ENCODE measurements around the gene MYL5. TPM values are rescaled to one million over a fixed set of nuclear protein-coding genes. Genes with fewer than 3 reads are reported as not detected.
A peak's percentile ranks its signal among the peaks of the same experiment; 100 is the strongest.
"Not testable (repeated sequence)": the region's sequence is repeated elsewhere in the genome, so short reads cannot be mapped to it uniquely, and the experiment has no call there.

MYL5 gene
- polyA plus RNA-seq, 2 of the 4 experiments (the other 2 are of a cell fraction) = 8.0 to 8.3 TPM

DNA sequence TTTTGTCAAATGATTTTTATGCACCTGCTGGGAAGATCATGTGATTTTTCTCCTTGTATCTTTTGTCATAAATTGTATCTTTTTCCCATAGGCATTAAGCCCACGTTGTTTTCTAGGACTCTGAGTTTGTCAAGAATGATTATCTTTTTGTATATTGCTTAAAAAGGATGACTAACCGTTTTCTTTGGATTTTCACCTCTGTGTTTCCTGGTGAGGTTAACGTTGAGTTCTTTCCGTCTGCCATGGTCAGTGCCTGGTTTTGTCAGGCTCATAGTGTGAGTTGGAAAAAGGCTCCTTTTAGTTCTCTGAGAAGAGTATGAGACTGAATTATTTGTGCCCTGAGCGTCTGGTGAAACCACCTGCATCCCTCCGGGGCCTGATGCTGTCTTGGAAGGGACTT, 53.2 kb downstream of the MYL5 start:
- DNase-seq (ENCODE audit: low read depth in 1 of 2, low spot score in 1 of 2) (peak in 1 of 2 experiments; percentile 27), ATAC-seq (peak in 1 of 2 experiments; percentile 22; a peak in 2 of 6 replicates), FAIRE-seq (no peak)
- ChIA-PET CTCF (no interaction called here), POLR2A (no interaction called here)
- Histone ChIP-seq H3K4me3 (no peak overlapping the region), H3K9me3 (no peaks in the 10 kb centered on the region), H3K4me1 (peaks cover 10% of the 10 kb centered on the region; the same call in 2 of the 3 replicates), H3K4me2 (0 out of 3 replicates have a peak overlapping the region, but pooled peaks have one; percentile 3), H3K27ac (peak overlapping the region; percentile 30 to 47; a peak in 3 of 6 replicates)
- TF ChIP-seq CHD4 (IDR thresholded peaks at IDR 0.05; ENCODE audit: borderline replicate concordance) (no peak), KDM1A (IDR thresholded peaks at IDR 0.05; ENCODE audit: low read depth) (no peak), RARB (CRISPR knock-in tag; IDR thresholded peaks at IDR 0.05) (no peak), RFX5 (IDR thresholded peaks at IDR 0.05) (no peak), KDM5A (IDR thresholded peaks at IDR 0.05) (no peak), FOSB (CRISPR knock-in tag; IDR thresholded peaks at IDR 0.05) (no peak), SMC3 (IDR thresholded peaks at IDR 0.05) (no peak), SREBF2 (IDR thresholded peaks at IDR 0.05) (no peak)
- TF ChIP-seq, protein P1, sequence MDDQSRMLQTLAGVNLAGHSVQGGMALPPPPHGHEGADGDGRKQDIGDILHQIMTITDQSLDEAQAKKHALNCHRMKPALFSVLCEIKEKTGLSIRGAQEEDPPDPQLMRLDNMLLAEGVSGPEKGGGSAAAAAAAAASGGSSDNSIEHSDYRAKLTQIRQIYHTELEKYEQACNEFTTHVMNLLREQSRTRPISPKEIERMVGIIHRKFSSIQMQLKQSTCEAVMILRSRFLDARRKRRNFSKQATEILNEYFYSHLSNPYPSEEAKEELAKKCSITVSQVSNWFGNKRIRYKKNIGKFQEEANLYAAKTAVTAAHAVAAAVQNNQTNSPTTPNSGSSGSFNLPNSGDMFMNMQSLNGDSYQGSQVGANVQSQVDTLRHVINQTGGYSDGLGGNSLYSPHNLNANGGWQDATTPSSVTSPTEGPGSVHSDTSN (IDR thresholded peaks at IDR 0.05) = no peak
- TF ChIP-seq, protein P2, sequence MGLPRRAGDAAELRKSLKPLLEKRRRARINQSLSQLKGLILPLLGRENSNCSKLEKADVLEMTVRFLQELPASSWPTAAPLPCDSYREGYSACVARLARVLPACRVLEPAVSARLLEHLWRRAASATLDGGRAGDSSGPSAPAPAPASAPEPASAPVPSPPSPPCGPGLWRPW (IDR thresholded peaks at IDR 0.05) = no peak
- TF ChIP-seq, protein P3, sequence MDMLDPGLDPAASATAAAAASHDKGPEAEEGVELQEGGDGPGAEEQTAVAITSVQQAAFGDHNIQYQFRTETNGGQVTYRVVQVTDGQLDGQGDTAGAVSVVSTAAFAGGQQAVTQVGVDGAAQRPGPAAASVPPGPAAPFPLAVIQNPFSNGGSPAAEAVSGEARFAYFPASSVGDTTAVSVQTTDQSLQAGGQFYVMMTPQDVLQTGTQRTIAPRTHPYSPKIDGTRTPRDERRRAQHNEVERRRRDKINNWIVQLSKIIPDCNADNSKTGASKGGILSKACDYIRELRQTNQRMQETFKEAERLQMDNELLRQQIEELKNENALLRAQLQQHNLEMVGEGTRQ (IDR thresholded peaks at IDR 0.05) = no peak
- 38% methylated on average over 5 of the region's 6 CpGs for WGBS (ENCODE audit: missing lambda C conversion rate)

DNA sequence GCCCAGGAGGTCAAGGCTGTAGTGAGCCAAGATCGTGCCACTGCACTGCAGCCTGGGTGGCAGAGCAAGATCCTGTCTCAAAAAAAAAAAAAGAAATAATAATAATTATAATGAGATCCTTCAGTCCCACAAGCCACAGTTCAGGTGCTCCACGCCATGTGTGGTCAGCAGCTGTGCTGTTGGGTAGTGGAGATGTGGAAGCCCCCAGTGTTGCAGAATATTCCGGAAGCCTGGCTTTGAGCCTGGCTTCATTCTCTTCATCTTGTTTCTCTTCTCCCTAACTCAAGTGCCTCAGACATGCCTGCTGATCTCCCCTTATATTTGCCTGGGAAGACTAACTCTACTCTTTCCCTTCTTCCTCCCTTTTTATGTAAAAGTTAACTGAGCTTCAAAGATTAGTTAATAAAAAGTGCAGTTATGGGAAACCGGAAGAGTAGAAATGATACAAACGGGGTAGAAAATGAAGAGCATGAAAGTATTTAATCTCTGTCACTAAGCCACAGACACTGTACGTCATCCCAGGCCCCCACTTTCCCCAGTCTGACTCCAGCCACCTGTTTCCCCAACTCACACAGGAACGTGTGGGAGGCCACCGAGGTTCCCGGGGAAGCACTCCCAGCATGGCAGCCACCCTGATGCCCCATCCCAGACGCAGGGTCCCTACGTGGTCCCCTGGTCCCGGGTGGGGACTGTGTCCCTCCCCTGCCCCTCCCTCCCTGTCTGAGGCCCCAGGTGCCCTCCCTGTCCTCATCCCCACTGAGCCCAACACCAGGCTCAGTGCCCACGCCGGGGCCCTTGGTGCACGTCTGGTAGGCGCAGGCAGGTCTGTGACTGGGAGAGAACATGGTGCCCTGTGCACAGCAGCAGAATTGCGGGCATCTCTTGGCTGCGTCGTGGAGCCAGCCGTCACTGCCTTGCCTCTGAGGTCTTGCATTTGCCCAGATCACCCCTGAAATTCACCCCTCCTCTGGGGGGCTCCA, 55.3 kb downstream of the MYL5 start:
- DNase-seq (ENCODE audit: low read depth in 1 of 2, low spot score in 1 of 2) = no peak
- ChIA-PET CTCF (interaction anchor here (1.5 kb wide), 1 partner anchor 13 kb away, joined by 11 read pairs; no protein-coding TSS in a partner anchor), POLR2A (no interaction called here)
- no peak overlapping the region for H3K4me3 ChIP-seq
- no peak for FAIRE-seq
- H3K4me1 ChIP-seq = peaks cover 10% of the 10 kb centered on the region; the same call in 2 of the 3 replicates
- no peak for ATAC-seq
- TF ChIP-seq, protein P4, sequence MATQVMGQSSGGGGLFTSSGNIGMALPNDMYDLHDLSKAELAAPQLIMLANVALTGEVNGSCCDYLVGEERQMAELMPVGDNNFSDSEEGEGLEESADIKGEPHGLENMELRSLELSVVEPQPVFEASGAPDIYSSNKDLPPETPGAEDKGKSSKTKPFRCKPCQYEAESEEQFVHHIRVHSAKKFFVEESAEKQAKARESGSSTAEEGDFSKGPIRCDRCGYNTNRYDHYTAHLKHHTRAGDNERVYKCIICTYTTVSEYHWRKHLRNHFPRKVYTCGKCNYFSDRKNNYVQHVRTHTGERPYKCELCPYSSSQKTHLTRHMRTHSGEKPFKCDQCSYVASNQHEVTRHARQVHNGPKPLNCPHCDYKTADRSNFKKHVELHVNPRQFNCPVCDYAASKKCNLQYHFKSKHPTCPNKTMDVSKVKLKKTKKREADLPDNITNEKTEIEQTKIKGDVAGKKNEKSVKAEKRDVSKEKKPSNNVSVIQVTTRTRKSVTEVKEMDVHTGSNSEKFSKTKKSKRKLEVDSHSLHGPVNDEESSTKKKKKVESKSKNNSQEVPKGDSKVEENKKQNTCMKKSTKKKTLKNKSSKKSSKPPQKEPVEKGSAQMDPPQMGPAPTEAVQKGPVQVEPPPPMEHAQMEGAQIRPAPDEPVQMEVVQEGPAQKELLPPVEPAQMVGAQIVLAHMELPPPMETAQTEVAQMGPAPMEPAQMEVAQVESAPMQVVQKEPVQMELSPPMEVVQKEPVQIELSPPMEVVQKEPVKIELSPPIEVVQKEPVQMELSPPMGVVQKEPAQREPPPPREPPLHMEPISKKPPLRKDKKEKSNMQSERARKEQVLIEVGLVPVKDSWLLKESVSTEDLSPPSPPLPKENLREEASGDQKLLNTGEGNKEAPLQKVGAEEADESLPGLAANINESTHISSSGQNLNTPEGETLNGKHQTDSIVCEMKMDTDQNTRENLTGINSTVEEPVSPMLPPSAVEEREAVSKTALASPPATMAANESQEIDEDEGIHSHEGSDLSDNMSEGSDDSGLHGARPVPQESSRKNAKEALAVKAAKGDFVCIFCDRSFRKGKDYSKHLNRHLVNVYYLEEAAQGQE (IDR thresholded peaks at IDR 0.05) = no peak
- WGBS (ENCODE audit: missing lambda C conversion rate) = 93% methylated on average over 11 of the region's 20 CpGs
- H3K27ac ChIP-seq = no peak overlapping the region
- no peaks in the 10 kb centered on the region for H3K9me3 ChIP-seq
- no peak overlapping the region for H3K4me2 ChIP-seq

DNA sequence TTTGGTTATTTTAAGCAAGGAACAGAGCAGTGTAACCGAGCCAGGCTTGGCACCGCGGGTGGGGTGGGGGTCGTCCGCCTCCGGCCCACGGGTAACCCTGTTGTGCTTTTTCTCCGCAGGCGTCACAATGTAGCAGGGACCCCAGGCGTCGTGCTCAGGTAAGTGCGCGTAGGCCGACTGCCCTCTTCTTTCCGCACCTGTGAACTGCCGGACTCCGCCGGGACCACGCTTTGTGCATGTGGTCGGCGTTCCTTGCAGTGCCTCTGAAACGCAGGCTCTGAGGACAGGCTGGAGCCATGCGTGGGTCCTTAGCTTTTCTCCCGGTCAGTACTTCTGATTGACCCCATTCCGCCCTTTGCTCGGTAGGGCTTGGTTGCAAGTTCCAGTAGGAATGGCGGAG, 56.2 kb downstream of the MYL5 start:
- ChIA-PET CTCF (no interaction called here), POLR2A (no interaction called here)
- H3K27ac ChIP-seq = no peak overlapping the region
- no peak overlapping the region for H3K4me2 ChIP-seq
- FAIRE-seq (no peak), ATAC-seq (no peak), DNase-seq (ENCODE audit: low read depth in 1 of 2, low spot score in 1 of 2) (no peak)
- no peak overlapping the region for H3K4me3 ChIP-seq
- H3K9me3 ChIP-seq = no peaks in the 10 kb centered on the region
- WGBS (ENCODE audit: missing lambda C conversion rate) = 89% methylated on average over 20 of the region's 27 CpGs
- TF ChIP-seq POLR2AphosphoS2 (conservative IDR thresholded peaks at IDR 0.05; ENCODE audit: low read length) (no peak), KDM5A (IDR thresholded peaks at IDR 0.05) (no peak), ESRRA (IDR thresholded peaks at IDR 0.05; ENCODE audit: borderline replicate concordance, low read length) (no peak), MYC (IDR thresholded peaks at IDR 0.05; ENCODE audit: borderline replicate concordance, low read length) (no peak), CBX8 (IDR thresholded peaks at IDR 0.05) (no peak), CBX2 (IDR thresholded peaks at IDR 0.05; ENCODE audit: borderline replicate concordance, low read depth) (no peak), ZFP36 (IDR thresholded peaks at IDR 0.05; ENCODE audit: borderline replicate concordance, partially characterized antibody) (no peak), CEBPB (IDR thresholded peaks at IDR 0.05) (no peak)
- TF ChIP-seq, protein P5, sequence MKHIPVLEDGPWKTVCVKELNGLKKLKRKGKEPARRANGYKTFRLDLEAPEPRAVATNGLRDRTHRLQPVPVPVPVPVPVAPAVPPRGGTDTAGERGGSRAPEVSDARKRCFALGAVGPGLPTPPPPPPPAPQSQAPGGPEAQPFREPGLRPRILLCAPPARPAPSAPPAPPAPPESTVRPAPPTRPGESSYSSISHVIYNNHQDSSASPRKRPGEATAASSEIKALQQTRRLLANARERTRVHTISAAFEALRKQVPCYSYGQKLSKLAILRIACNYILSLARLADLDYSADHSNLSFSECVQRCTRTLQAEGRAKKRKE (CRISPR knock-in tag; IDR thresholded peaks at IDR 0.05; ENCODE audit: low read depth) = no peak
- peaks cover 10% of the 10 kb centered on the region; the same call in 2 of the 3 replicates for H3K4me1 ChIP-seq

DNA sequence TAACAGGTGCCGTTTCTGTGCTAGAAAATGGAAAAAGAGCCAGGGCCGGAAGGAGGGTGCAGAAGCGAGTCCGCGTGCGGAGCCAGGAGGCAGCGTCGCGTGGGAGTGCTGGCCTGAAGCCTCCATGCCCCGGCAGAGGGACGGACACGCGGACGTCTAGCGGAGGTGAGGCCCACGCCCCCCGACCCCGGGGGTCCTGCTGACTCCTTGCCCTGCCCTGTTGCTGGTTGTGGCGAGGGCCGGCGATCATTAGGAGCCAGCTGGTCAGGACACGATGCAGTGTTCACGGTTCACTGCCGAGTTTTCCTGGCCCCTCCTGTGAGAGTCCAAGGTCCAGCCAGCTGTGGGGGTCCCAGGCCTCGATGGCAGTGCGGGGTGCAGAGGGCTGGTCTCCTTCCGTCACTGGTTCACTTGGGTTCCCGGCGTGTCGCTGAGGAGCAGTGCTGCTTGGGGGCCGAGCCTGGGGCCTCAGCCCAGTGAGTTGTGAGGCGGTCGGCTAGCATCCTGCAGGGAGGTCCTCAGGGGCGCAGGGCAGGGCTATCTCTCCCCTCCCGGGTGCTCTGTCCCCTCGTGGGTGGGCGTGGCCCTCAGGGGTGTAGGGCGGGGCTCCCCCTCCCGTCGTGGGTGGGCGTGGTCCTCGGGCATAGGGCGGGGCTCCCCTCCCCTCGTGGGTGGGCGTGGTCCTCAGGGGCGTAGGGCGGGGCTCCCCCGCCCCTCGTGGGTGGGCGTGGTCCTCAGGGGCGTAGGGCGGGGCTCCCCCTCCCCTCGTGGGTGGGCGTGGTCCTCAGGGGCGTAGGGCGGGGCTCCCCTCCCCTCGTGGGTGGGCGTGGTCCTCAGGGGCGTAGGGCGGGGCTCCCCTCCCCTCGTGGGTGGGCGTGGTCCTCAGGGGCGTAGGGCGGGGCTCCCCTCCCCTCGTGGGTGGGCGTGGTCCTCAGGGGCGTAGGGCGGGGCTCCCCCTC, 56.9 kb downstream of the MYL5 start:
- peaks cover 10% of the 10 kb centered on the region; the same call in 2 of the 3 replicates for H3K4me1 ChIP-seq
- H3K27ac ChIP-seq; H3K4me2 ChIP-seq; FAIRE-seq; CTCF ChIA-PET; H3K4me3 ChIP-seq; POLR2A ChIA-PET; DNase-seq (ENCODE audit: low read depth in 1 of 2, low spot score in 1 of 2); H3K9me3 ChIP-seq: not testable (repeated sequence)
- WGBS (ENCODE audit: missing lambda C conversion rate) = 97% methylated on average over 28 of the region's 68 CpGs
- ATAC-seq = peak in 1 of 2 experiments; percentile 49; a peak in 3 of 6 replicates
